Left ventricle myocardium inferior (tissue), 1 donor: ENCODE results near the gene DENND1A. TPM values are rescaled to one million over a fixed set of nuclear protein-coding genes. Genes with fewer than 3 reads are reported as not detected.
"Not testable (repeated sequence)": the region's sequence is repeated elsewhere in the genome, so short reads cannot be mapped to it uniquely, and the experiment has no call there.

Experiments
- DNase-seq: peaks from one replicate; pipeline ENCODE4 v3.0.0-alpha.2; 2020
- H3K27ac ChIP-seq: fragments of 200-600 bp; replicated peaks from 2 replicates; pipeline ENCODE4 v1.8.0; 2021
- H3K27me3 ChIP-seq: fragments of 200-600 bp; 2 replicates; pipeline ENCODE4 v1.8.0; 2021; ENCODE audit warnings: low read depth
- H3K36me3 ChIP-seq: fragments of 200-600 bp; 2 replicates; pipeline ENCODE4 v1.8.0; 2021
- H3K4me1 ChIP-seq: fragments of 200-600 bp; 2 replicates; pipeline ENCODE4 v1.8.0; 2021
- H3K4me3 ChIP-seq: fragments of 200-600 bp; 2 replicates; pipeline ENCODE4 v1.8.0; 2021; ENCODE audit warnings: mild to moderate bottlenecking, moderate library complexity
- H3K9me3 ChIP-seq: fragments of 200-600 bp; replicated peaks from 2 replicates; pipeline ENCODE4 v1.8.0; 2021
- CTCF ChIP-seq: fragments of 200-600 bp; IDR thresholded peaks from 2 replicates; pipeline ENCODE4 v1.8.0; 2021; ENCODE audit warnings: antibody characterized with exemption, mild to moderate bottlenecking, borderline replicate concordance
- intact Hi-C: fragments of 100-400 bp; cut with micrococcal nuclease; formaldehyde crosslinking; loops from one replicate; pipeline ENCODE4 v1.11.0; 2022
- total RNA-seq: library from RNA; stranded (reverse); fragmentation: NEBNext Ultra II Directional; extraction: Animal tissue kit (Norgen Biotek cat#: 25700); gene quantifications from one replicate; pipeline ENCODE4 v1.2.1, GENCODE V29; 2021
- donor health status: DM: no; HTN: yes; CAD: no; lungs with severe emphysema.

Gene DENND1A
- total RNA-seq, 1 donor from 2014 or later: 12.2 TPM

GRCh38 chr9:123821619-123822018, 108.3 kb downstream of the DENND1A start:
- no peaks in the 10 kb centered on the region for H3K27me3 ChIP-seq
- TF ChIP-seq CTCF: no peak
- H3K4me3 ChIP-seq: no peak overlapping the region
- no peak for DNase-seq
- H3K9me3 ChIP-seq: no peaks in the 10 kb centered on the region
- intact Hi-C loops: no loop called here
- H3K4me1 ChIP-seq: peaks cover 9% of the 10 kb centered on the region
- no peak overlapping the region for H3K27ac ChIP-seq
- H3K36me3 ChIP-seq: no peaks in the 10 kb centered on the region

GRCh38 chr9:123820139-123820538, 109.8 kb downstream of the DENND1A start:
- intact Hi-C loops: no loop called here
- TF ChIP-seq CTCF: no peak
- DNase-seq: no peak

GRCh38 chr9:123816817-123817472, 113.0 kb downstream of the DENND1A start:
- intact Hi-C loops: no loop called here
- no peak overlapping the region for H3K27ac ChIP-seq
- no peaks in the 10 kb centered on the region for H3K4me1 ChIP-seq
- no peaks in the 10 kb centered on the region for H3K9me3 ChIP-seq
- no peak for TF ChIP-seq CTCF
- no peaks in the 10 kb centered on the region for H3K27me3 ChIP-seq
- H3K4me3 ChIP-seq: no peak overlapping the region
- H3K36me3 ChIP-seq: no peaks in the 10 kb centered on the region
- no peak for DNase-seq

More at GRCh38 chr9:123820139-123820538, 109.8 kb downstream of the DENND1A start:
- H3K4me1 ChIP-seq: peaks cover 3% of the 10 kb centered on the region
- no peak overlapping the region for H3K27ac ChIP-seq
- H3K4me3 ChIP-seq: no peak overlapping the region
- no peaks in the 10 kb centered on the region for H3K36me3 ChIP-seq
- H3K27me3 ChIP-seq: no peaks in the 10 kb centered on the region
- H3K9me3 ChIP-seq: no peaks in the 10 kb centered on the region

GRCh38 chr9:123815856-123816255, 114.1 kb downstream of the DENND1A start:
- not testable (repeated sequence) for H3K9me3 ChIP-seq, H3K27ac ChIP-seq, H3K27me3 ChIP-seq

GRCh38 chr9:123814496-123814895, 115.4 kb downstream of the DENND1A start:
- intact Hi-C loops: no loop called here
- no peaks in the 10 kb centered on the region for H3K4me1 ChIP-seq
- H3K27me3 ChIP-seq: no peaks in the 10 kb centered on the region
- no peak for TF ChIP-seq CTCF
- no peak overlapping the region for H3K27ac ChIP-seq
- H3K9me3 ChIP-seq: no peaks in the 10 kb centered on the region
- DNase-seq: no peak
- H3K4me3 ChIP-seq: no peak overlapping the region
- no peaks in the 10 kb centered on the region for H3K36me3 ChIP-seq

More at GRCh38 chr9:123815856-123816255, 114.1 kb downstream of the DENND1A start:
- H3K36me3 ChIP-seq, H3K4me3 ChIP-seq, H3K4me1 ChIP-seq, intact Hi-C loops, DNase-seq: not testable (repeated sequence)

GRCh38 chr9:123812984-123813383, 116.9 kb downstream of the DENND1A start:
- H3K9me3 ChIP-seq: no peaks in the 10 kb centered on the region
- no peaks in the 10 kb centered on the region for H3K4me1 ChIP-seq
- intact Hi-C loops: no loop called here
- TF ChIP-seq CTCF: no peak
- no peak for DNase-seq
- no peaks in the 10 kb centered on the region for H3K27me3 ChIP-seq
- no peak overlapping the region for H3K4me3 ChIP-seq
- H3K36me3 ChIP-seq: no peaks in the 10 kb centered on the region
- H3K27ac ChIP-seq: no peak overlapping the region
